OCI-LY7 (cell line): Measurements from ENCODE around the gene ENTR1.

Experiments
- EZH2phosphoT487 ChIP-seq: fragments of 200-600 bp; sonication (generic); IDR thresholded peaks from 2 replicates; pipeline ENCODE4 v1.6.1; 2018; ENCODE audit warnings: low read depth, borderline replicate concordance, mild to moderate bottlenecking, mixed run types, antibody characterized with exemption, low read length, moderate library complexity, mixed read lengths
- TF ChIP-seq, protein P1 (sequence below): fragments of 200-600 bp; sonication (generic); conservative IDR thresholded peaks from 2 replicates; pipeline ENCODE4 v1.5.1; 2014; ENCODE audit warnings: mild to moderate bottlenecking, antibody characterized with exemption, low read length, moderate library complexity, mixed read lengths

- TF ChIP-seq, protein P1, sequence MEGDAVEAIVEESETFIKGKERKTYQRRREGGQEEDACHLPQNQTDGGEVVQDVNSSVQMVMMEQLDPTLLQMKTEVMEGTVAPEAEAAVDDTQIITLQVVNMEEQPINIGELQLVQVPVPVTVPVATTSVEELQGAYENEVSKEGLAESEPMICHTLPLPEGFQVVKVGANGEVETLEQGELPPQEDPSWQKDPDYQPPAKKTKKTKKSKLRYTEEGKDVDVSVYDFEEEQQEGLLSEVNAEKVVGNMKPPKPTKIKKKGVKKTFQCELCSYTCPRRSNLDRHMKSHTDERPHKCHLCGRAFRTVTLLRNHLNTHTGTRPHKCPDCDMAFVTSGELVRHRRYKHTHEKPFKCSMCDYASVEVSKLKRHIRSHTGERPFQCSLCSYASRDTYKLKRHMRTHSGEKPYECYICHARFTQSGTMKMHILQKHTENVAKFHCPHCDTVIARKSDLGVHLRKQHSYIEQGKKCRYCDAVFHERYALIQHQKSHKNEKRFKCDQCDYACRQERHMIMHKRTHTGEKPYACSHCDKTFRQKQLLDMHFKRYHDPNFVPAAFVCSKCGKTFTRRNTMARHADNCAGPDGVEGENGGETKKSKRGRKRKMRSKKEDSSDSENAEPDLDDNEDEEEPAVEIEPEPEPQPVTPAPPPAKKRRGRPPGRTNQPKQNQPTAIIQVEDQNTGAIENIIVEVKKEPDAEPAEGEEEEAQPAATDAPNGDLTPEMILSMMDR = no peak
- no peak for TF ChIP-seq EZH2phosphoT487
Measured at GRCh38 chr9:136429683-136430491, 19.5 kb upstream of the ENTR1 start.
